Stomach (tissue), 4 donors: ENCODE measurements around the gene C11orf54.

ENCODE experiments used
- CTCF ChIP-seq, 7 experiments: fragments of 450-650 bp in 4 of 7; fragments of 200-600 bp in 3 of 7; sonication (generic) in 3 of 7; IDR thresholded peaks; one replicate each; pipeline ENCODE4 v1.5.1; 2016 to 2019; ENCODE audit warnings: antibody characterized with exemption in 7 of 7, control low read depth in 2 of 7, mild to moderate bottlenecking in 1 of 7
- EP300 ChIP-seq: sonication (generic); formaldehyde crosslinking; IDR thresholded peaks from one replicate; pipeline ENCODE4 v1.6.1; 2017; ENCODE audit warnings: antibody characterized with exemption
- POLR2A ChIP-seq, 4 donors: fragments of 450-650 bp; IDR thresholded peaks; one replicate each; pipeline ENCODE4 v1.6.1; 2016; ENCODE audit warnings: antibody characterized with exemption in 4 of 4, control low read depth in 2 of 4, mild to moderate bottlenecking in 1 of 4, moderate library complexity in 1 of 4
- POLR2AphosphoS5 ChIP-seq, 3 donors: sonication (generic); formaldehyde crosslinking; IDR thresholded peaks; one replicate each; pipeline ENCODE4 v1.6.1; 2016; ENCODE audit warnings: antibody characterized with exemption in 3 of 3

GRCh38 chr11:93715797-93716396 lies 25.6 kb upstream of the C11orf54 start:
- TF ChIP-seq POLR2A (IDR thresholded peaks at IDR 0.05) = no peak
- TF ChIP-seq CTCF (IDR thresholded peaks at IDR 0.05) = no peak
- TF ChIP-seq POLR2AphosphoS5 (IDR thresholded peaks at IDR 0.05) = no peak
- TF ChIP-seq EP300 = no peak
